ENCODE results near the gene UBXN11.

DNA sequence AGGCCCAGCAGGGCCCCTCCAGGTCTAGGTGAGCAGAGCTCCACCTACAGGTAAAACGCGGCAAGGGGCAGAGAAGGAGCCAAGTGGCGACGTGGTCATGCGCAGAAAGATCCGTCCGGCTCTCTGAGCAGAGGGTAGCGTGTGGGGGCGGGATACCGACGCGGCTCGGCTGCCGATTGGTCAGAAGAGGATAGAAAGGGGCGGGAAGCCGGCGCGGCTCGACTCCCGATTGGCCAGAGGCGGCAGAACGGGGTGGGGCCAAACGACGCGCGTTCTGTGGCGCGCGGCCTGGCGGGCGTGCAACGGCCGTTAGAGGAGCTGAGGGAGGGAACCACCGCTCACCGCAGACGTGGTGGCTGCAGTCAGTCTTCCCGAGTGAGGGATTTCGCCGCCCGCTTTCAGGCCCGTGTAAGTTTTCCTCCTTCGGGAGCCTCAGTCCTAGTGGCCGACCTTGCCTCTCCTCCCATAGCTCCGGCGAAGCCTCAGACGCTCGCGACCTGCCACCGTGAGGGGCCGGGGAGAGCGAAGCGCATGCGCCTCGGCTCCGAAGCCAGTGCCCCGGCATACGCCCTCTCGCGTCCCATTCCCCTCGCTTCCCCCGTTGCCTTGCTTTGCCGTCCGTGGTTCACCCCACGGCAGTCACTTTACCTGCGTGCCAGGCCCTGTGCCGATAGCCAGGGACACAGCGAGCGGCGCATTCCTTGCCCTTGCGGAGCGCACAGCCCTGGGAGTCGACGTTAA, 72.4 kb downstream of the UBXN11 start, which contains the start of gene CEP85:
- TF ChIP-seq, protein P1, sequence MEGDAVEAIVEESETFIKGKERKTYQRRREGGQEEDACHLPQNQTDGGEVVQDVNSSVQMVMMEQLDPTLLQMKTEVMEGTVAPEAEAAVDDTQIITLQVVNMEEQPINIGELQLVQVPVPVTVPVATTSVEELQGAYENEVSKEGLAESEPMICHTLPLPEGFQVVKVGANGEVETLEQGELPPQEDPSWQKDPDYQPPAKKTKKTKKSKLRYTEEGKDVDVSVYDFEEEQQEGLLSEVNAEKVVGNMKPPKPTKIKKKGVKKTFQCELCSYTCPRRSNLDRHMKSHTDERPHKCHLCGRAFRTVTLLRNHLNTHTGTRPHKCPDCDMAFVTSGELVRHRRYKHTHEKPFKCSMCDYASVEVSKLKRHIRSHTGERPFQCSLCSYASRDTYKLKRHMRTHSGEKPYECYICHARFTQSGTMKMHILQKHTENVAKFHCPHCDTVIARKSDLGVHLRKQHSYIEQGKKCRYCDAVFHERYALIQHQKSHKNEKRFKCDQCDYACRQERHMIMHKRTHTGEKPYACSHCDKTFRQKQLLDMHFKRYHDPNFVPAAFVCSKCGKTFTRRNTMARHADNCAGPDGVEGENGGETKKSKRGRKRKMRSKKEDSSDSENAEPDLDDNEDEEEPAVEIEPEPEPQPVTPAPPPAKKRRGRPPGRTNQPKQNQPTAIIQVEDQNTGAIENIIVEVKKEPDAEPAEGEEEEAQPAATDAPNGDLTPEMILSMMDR (IDR thresholded peaks at IDR 0.05; ENCODE audit: low read depth, low read length) = peak; percentile 69
- no peak for TF ChIP-seq EZH2phosphoT487 (IDR thresholded peaks at IDR 0.05; ENCODE audit: low read depth)

Data from OCI-LY3 (cell line).